ENCODE measurements around the gene FAT3.

FAT3 gene

DNA sequence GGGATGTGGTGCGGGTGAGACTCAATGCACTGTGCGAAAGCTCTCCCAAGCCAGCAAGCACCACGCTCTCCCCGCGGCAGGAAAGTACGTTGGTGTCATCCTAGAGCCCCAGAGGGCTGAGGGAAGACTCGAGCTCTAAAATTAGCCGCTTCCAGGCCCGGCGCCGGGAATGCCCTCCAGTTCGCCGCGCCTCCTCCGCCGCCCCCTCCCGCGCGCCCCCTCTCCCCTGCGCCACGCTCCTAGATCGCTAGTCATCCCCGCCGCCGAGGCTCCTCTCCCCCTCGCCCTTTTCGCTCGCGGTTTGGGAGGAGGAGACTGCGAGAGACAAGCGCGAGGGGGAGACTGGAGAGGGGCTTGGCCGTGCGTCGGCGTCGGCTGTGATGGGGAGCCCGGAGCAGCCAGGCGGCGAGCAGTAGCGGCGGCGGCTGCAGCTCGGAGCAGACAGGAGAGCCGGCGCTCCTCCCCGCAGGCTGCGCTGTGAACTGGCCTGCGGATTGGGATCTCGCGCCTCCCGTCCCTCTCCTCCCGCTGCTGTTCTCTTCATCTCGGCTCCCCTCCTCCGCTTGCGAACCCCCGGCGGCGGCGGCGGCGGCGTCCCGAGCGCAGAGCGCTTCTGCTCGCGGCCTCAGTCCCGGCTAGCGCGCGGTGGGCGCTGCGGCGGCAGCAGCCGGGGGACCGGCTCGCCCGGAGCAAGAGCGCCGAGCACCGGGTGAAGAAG, at the start of gene FAT3:
FAT3 (plus strand) TSS at position 412 of the 718 bp plus-strand sequence. CDS start 127,295 bp downstream, outside the sequence.
- DNase-seq (ENCODE audit: low read depth in 2 of 2), result no peak

DNA sequence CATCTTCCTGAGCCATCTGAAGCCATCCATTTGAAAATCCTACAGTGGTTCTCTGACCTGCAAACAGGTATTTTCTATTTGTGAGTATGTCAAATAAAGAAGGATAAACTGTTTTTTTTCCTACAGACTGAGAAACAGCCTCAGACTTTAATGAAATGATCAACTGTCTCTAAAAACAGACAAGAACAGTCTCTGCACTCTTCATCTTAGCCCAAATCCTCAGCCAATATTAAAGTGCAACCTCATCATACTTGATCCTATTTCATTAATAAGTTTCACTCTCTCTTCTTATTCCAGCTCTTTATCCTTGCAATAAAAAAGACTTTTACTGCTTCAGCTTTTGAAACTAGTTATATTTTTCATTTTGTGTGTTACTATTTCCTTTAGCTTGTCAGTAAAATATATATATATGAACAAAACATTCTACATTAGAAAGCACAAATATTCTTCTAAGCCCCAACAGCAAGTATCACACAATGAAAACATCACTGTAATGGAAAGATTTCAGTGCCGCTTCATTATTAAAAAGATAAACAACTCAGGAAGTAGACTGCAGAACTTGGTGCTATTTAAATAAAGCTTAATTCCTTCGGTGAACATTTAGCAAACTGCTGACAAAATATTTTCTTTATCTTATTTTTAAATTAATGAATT, 45.5 kb upstream of the FAT3 start:
- DNase-seq (ENCODE audit: low read depth in 2 of 2), result no peak

DNA sequence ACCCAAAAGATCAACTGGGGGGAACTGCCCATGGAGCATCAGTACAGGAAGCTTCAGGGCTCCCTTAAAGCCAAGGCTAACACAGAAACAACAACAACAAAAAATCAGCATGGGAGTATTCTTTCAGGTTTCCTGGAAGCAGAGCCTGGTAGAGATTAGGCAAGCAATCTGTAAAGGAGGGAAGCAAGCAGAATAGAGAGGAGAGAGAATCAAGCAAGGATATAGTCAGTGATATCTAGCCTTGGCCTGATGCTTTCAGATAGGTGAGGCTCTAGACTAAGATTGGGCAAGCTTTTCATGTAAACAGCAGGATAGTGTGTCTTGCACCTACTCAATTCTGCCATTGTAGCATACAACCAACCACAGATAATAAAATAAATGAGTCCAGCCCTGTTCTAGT, 44.4 kb upstream of the FAT3 start:
- no peak for DNase-seq (ENCODE audit: low read depth in 2 of 2)

DNA sequence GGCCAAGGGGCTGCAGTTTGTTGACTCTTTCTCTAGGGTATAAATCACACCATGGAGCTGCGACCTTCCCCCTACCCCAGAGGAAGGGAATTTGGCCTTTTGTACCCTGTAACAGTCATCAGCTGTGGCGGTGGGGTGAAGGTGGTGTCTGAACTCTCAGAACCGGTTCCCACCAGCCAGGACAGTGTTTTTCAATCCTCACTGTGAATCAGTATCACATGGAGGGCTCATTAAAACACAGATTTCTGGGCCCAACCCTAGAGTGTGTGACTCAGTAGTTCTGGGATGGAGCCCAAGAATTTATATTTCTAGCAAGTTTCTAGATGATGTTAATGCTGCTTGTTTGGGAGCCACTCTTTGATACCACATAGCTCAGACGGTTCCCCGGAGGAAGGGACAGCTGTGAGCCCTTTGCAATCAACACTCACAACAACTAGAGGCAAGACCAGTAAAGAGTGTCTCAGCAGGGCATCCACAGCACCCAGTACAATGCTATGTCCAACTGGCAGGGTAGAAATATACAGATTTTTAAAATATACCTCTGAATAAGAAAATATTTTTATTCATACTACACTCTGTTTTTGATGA, 43.9 kb upstream of the FAT3 start:
- DNase-seq (ENCODE audit: low read depth in 2 of 2), result no peak

DNA sequence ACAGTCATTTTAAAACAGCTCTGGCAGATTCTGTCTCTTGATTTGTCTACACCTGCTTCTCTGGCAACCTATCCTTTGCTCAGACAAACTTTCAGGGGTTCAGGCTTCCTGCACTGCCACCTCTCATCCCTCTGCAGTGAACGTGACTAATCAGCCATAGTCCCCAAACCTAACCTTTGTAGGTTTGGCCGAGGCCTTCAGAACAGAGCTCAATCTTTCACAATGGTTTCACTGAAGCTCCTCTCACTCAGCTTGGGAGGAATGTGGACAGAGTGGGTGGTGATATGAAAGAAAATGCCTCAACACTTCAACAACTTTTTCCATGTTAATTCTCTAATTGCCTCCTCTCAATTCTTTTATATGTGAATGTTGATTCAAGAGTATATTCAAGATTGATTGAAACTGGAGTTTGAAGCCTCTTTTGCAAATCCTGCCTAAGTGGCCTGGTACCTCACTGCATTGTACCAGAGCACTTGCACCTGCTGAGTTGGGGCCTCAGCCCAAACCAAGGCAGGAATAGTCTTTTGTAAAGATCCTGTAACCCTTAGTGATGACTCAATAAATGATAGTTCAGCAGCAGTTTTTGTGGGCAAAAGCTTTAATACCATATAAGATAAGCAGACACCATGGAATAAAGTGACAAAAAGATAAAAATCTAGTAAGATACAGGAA, 33.9 kb upstream of the FAT3 start:
- DNase-seq (ENCODE audit: low read depth in 2 of 2), result no peak

DNA sequence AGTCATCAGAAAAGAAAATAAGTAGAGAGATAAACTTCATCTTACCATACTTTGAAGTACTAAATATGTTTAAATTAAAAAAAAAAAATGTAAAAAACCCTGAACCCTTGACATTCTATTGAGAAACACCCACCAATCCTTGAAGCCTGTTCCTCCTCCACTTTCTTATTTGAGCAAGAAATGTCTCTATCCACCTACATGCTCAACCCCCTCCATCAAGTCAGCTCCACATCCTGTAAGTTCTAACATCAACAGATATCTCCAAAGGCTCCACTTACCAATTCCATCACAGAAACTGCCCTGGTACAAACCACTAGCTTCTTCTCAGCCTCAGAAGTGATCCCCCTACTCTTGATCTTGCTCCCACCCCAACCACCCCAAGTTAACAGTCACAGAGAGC, 32.5 kb upstream of the FAT3 start:
- no peak for DNase-seq (ENCODE audit: low read depth in 2 of 2)

DNA sequence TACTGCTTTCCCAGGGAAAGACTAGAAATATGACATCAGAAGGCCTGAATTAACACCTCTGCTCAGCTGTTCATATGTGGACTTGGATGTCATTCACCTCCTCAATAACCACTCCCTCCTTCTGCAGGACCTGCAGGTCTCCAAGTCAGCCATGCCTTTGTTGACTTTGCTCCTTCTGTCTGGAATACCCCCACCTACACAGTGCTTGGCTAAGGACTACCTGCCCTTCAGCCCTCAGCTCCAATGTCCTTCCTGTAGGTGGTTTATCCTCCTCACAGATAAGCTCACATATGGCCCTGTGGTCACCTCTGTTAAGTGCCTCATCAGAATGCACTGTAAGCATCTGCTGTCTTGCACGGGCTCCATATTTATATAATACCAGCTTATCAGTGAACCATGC, 26.4 kb upstream of the FAT3 start:
- no peak for DNase-seq (ENCODE audit: low read depth in 2 of 2)

DNA sequence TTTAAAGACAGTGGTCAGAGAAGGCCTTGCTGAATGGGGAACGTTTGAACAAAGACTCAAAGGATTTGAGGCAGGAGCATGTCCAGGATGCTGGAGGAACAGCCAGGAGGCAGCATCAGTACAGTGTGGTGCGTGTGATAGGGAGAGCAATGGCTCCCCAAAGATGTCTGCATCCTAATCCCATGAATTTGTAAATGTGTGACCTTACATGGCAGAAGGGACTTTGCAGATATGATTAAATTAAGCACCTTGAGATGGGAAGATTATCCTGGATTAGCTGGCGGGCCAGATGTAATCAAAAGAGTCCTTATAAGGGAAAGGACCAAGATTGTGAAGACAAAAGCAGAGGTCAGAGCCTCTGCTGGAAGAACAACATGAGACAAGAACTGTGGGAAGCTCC, 24.6 kb upstream of the FAT3 start:
- no peak for DNase-seq (ENCODE audit: low read depth in 2 of 2)

DNA sequence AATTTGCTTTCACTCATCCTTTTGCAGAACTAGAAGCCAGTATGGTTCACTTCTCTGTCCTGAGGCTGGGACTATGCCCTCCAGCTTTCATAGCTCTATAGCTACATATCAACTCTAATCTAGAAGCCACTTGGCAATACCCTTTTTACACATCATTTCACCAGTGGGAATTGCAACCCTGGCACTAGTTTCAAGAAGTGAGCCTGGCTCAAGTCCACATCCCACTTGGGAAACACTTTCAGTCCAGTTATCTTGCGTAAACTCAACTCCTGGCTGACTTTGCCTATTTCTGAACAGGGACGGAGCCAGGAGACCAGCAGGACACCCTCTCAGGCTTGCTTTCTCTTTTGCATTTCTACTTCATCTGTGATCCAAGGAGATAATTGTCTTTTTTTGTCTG, 19.9 kb upstream of the FAT3 start:
- no peak for DNase-seq (ENCODE audit: low read depth in 2 of 2)

DNA sequence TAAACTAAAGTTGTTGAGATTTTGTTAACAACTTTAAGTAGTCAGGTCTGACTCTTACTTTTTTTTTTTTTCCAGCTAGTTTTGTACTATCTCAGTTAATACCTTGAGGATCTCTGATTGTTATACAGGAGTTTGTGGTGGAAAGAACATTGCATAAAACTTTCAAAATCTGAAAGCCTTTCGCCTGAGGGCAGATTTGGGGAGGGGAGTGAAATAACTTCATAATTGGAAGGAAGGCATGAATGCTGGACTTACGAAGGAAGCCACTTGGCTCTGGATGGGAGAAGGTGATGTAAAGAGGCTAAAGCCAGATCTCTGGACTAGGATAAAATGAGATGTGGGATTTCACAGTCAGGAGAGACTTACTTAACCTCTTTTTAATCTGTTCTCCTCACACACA, 18.2 kb upstream of the FAT3 start:
- no peak for DNase-seq (ENCODE audit: low read depth in 2 of 2)

DNA sequence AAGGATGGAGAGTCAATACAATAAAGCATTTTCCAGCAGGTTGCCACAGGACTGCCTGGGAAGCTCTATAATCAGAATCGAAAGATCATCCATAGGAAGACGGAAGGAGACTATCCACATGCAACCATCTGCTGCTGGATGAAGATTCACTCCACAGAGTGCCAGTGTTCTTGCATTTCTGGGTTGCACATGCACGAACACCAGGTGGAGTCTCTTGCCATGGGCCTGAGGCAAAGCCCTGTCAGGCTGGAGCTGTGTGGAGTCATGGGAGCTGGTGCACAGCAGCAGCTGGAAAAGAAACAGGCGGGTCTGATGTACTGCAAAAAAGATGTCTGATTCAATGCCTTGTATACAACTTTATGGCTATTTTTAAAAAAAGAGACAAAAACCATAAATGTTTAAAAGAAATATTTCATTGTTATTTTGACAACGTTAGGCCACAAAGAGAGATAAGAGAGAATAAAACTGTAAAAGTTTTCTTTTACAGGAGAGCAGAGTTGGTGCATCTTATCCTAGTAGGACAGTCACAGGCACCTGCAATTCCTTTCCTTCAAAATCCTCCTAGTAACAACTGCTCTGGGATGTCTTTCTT, 12.9 kb upstream of the FAT3 start:
- DNase-seq (ENCODE audit: low read depth in 2 of 2), result no peak

DNA sequence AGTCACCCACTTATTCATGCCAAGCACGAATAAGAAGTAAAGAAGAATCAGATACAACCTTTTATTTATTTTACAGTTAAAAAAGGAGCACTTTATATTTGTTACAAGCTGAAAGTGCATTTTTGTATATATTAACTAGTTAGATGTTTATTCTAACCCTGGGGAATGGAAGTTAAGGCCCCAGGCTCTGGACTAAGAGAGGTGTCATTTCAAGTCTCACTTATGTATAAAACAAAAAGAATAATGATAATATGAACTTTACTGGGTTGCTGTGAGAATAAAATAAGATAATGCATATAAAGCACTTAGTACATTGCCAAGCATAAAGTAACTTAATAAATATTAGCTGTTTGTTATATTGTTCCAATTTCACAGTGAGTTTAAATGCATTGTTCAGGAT, 12.1 kb upstream of the FAT3 start:
- no peak for DNase-seq (ENCODE audit: low read depth in 2 of 2)

DNA sequence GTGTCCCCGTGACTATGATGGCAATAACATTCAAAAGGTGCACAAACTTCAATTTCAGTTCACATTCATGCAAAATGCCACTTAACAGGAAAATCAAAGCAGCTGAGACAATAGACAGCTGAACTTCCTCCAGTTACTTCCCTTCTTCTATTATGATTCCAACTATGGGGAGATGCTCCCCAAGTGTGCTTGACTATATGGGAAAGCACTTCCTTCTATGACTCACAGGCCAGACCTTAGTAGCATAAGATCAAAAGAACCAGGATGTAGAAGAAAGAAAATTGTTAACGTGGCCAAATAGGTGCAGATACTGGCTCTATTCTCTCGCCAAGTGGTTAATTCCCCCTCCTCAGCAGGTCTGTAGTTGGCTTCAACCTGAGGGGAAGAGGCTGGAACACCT, 7.8 kb upstream of the FAT3 start:
- DNase-seq (ENCODE audit: low read depth in 2 of 2), result no peak

DNA sequence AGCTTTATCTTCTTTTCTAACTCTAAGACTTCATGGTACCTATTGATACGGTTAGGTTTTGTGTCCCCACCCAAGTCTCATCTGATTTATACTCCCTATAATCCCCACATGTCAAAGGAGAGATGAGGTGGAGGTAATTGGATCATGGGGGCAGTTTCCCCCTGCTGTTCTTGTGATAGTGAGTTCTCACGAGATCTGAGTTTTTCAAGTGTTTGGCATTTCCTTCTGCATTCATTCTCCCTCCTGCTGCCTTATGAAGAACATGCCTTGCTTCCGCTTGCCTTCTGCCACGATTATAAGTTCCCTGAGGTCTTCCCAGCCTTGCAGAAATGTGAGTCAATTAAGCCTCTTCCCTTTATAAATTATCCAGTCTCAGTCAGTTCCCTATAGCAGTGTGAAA, 5.1 kb upstream of the FAT3 start:
- DNase-seq (ENCODE audit: low read depth in 2 of 2), result no peak

DNA sequence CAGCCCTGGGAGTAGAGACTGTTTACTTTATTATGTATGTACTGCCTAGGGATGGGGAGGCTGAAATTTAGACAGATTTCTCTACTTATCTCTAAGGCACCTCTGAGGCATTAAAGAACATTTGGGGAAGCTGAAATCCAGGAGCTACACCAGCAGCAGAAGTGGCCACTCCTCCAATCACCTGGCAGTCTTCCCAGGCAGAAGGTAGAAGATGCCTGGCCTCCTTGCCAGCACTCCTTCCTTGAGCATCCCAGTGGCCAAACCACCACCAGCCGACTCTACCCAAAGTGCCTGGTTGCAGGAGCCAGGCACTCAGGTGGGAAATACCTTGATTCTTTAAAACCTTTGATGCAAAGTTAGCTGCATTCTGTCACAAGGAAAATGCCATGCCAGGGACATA, 1.9 kb upstream of the FAT3 start:
- DNase-seq (ENCODE audit: low read depth in 2 of 2), result no peak

DNA sequence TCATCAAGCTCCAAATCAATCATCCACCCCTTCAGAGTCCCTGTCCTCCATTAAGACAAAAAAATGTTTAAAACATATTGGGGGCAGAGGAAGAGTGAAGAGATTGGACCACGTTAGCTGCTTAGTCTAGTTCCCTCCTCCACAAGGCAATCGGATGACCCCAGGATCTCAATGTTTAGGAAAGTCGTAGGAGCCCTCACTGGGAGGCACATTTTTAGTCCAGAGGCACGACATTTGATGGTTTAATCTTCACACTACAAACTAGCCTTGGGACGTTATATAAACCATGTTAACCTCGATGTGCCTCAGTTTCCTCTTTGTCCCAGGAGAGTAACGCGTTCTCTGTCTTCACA, 588 bp upstream of the FAT3 start:
- DNase-seq (ENCODE audit: low read depth in 2 of 2), result no peak

DNA sequence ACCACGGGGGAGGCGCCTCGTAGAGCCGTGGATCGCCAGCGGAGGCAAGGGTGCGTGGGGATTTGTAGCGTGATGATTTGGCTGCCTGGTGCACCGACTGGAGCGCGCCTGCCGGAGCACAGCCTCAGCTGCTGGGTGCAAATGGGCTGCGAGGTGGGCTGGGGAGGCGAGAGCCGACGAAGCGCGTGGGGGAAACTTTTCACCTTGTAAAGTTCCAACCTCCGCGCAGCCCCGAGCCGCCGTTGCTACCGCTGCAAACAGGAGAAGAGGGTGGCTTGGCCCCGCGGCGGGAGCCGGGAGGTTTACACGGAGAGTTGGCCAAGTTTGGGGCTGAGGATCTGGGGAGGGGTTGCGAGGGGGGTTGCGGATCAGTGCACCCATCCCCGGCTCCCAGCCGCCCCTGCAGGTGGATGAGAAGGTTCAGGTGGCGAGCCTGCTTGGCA, 528 bp downstream of the FAT3 start:
- no peak for DNase-seq (ENCODE audit: low read depth in 2 of 2)

DNA sequence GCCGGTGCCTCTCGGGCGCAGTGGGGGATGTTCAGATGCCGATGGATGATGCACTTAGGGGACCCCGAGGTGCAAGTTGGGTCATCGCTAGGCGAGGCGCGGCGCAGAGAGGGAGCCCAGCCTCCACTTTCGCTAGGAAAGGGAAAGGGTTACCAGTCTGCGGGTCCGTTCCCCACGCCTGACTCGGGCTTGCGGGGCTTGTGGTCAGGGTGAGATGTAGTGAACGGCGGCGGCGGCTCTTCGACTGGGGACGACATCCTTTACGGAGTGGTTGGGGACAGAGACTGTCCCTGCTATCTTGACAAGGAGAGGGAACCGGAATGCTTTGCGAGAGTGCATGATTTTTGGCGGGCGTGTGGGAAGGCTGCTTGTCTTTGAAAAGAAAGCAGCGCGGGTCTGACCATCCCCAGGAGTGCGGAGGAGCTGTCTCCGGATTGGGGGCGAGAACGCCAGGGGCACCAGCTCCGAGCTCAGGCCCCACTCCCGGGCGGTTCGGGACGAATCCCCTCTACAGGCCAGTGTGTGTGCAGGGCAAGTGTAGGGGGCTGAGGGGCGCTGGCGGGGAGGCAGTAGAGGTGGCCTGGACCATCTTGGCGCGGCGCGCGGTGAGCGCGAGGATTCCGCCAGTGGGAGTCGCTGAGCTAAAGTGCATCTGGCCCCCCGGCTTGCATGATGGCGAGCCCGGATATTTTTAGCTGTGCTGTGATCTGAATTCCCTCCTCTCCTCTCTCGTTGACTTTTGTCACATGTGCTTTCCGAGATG, 1.1 kb downstream of the FAT3 start:
- DNase-seq (ENCODE audit: low read depth in 2 of 2), result no peak

DNA sequence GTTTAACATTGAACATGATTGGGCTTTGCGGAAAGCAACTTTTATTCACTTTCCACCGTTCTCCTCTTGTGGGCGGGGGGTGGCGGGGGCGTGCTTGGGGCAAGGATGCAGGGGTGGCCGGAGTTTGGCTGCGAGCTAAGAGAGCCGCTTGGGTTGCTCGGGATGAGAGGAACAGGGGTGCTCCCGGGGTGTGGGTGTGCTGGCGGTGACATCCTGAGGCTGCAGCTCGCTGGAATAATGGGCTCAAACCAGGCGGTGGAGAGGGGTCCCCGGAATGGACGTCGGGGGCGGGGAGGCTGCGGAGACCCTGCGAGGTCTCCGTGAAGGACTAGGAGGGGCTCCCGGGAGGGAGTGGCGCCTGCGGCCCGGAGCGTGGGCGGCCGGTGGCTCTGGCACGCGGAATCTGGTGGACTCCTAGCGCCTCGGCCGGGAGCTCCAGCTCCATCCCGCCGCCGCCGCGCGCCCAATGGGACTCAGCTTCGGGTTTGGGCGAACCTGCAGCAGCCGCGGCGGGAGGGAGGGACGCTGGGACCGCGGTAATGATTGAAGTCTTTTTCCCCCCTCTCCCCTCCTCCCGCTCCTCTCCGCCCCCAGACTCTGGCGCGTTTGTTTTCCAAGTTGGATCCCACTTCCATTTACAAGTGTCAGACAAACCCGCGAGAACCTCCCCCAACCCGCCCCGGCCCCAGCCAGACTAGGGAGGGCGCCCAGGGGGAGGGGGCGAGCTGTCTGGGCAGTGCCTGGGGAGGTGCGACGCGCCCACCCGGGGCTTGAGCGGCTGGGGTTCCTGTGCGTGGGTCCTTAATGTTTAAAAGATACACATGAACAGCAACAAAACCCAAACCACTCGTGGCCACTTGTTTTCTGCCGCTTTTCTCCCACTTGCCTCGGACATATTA, 2.0 kb downstream of the FAT3 start:
- DNase-seq (ENCODE audit: low read depth in 2 of 2), result no peak

DNA sequence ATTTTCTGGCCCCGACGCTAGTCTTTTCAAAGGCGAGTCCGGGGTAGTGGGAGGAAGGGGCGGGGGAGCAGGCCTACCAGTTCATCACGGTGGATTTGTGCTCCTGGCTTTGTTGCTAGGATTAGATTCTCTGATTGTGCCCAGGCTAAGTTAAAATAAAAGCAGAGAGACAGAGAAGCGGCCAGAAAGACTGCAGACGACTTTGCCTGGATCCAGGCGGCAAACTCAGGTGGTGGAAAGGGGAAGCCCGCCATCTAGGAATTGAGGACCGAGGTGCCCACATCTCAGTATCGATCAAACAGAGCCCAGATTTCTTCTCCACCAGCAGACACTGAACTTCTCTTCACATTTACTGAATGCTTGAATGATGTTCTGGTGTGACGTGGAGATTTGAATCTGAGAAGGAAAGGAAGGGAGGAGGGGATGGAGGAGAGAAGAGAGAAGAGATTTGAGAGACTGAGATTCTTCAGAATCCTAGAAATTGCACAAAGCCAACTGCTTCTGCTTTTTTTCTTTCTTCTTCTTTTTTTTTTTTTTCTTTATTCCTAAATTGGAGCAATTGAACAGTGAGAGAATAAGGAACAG, 2.7 kb downstream of the FAT3 start:
- no peak for DNase-seq (ENCODE audit: low read depth in 2 of 2)
